Astrocyte of the hippocampus (primary cell): ENCODE data around the gene TBC1D1.

Experiments used
- DNase-seq: peaks from one replicate; pipeline ENCODE4 v3.0.0; 2011; ENCODE audit warnings: low read depth, low spot score

Gene TBC1D1

GRCh38 chr4:38046727-38047489 is 156.0 kb downstream of the TBC1D1 start:
- peak; percentile 23 for DNase-seq

- no peak for DNase-seq
Measured at GRCh38 chr4:38049545-38050170, 158.8 kb downstream of the TBC1D1 start.

- DNase-seq: peak; percentile 21
Measured at GRCh38 chr4:38050560-38051350, 159.9 kb downstream of the TBC1D1 start.

- DNase-seq: no peak
Measured at GRCh38 chr4:38055566-38055965, 164.7 kb downstream of the TBC1D1 start.

- DNase-seq: no peak
Measured at GRCh38 chr4:38056011-38056685, 165.3 kb downstream of the TBC1D1 start.

- peak; percentile 32 for DNase-seq
Measured at GRCh38 chr4:38058151-38058550, 167.3 kb downstream of the TBC1D1 start.

- peak; percentile 33 for DNase-seq
Measured at GRCh38 chr4:38060829-38061431, 170.0 kb downstream of the TBC1D1 start.

- peak; percentile 88 for DNase-seq
Measured at GRCh38 chr4:38062088-38062775, 171.3 kb downstream of the TBC1D1 start.

GRCh38 chr4:38062776-38063097 is 171.9 kb downstream of the TBC1D1 start:
- no peak for DNase-seq

- DNase-seq: no peak
Measured at GRCh38 chr4:38065176-38065575, 174.3 kb downstream of the TBC1D1 start.

GRCh38 chr4:38065900-38066299 is 175.0 kb downstream of the TBC1D1 start:
- DNase-seq: no peak

- no peak for DNase-seq
Measured at GRCh38 chr4:38067499-38067898, 176.6 kb downstream of the TBC1D1 start.

- DNase-seq: no peak
Measured at GRCh38 chr4:38068107-38068506, 177.2 kb downstream of the TBC1D1 start.

GRCh38 chr4:38069271-38069760 is 178.4 kb downstream of the TBC1D1 start:
- DNase-seq: peak; percentile 41

GRCh38 chr4:38071801-38072431 is 181.0 kb downstream of the TBC1D1 start:
- DNase-seq: no peak

- DNase-seq: no peak
Measured at GRCh38 chr4:38072578-38072977, 181.7 kb downstream of the TBC1D1 start.

- DNase-seq: no peak
Measured at GRCh38 chr4:38073596-38074234, 182.8 kb downstream of the TBC1D1 start.

GRCh38 chr4:38075370-38076152 is 184.7 kb downstream of the TBC1D1 start:
- no peak for DNase-seq

GRCh38 chr4:38076153-38076669 is 185.3 kb downstream of the TBC1D1 start:
- no peak for DNase-seq
